ENCODE data around the gene PTPRN2. TPM values are rescaled to one million over a fixed set of nuclear protein-coding genes. Genes with fewer than 3 reads are reported as not detected.

Gene PTPRN2
- total and polyA plus RNA-seq, 2 of the 13 experiments (the other 11 are each of a cell fraction or from before 2014, with no cell fraction given): 2.5 to 24.2 TPM

- TF ChIP-seq FUBP1 (CRISPR knock-in tag; IDR thresholded peaks at IDR 0.05; ENCODE audit: borderline replicate concordance) (no peak), ZNF562 (CRISPR knock-in tag; IDR thresholded peaks at IDR 0.05; ENCODE audit: borderline replicate concordance) (no peak), NFE2L1 (CRISPR knock-in tag; IDR thresholded peaks at IDR 0.05; ENCODE audit: borderline replicate concordance) (0 out of 2 replicates have a peak, but pooled peaks have one; percentile 34)
Observed at GRCh38 chr7:158394936-158395335, 192.7 kb downstream of the PTPRN2 start (continued).

- no peaks in the 10 kb centered on the region; a peak in 1 of 5 replicates for H3K36me3 ChIP-seq (replicated peaks in 1 of 2; ENCODE audit: control insufficient read depth in 1 of 2, insufficient read depth in 2 of 2, low read length in 2 of 2)
- no peak overlapping the region for H3K27ac ChIP-seq (ENCODE audit: extremely low read length, insufficient read depth, low read length)
- in situ Hi-C loops (cut with HindIII; ENCODE audit: extremely low pct_ligation_motif_present, low pct_unique_long_range_greater_than_20kb): no loop called here
- POLR2A ChIA-PET: no interaction called here
- no peak for ATAC-seq
- peaks cover 6% of the 10 kb centered on the region; the same call in 1 of the 2 replicates for H3K9me3 ChIP-seq (ENCODE audit: low read length)
- BruUV-seq (replicated peaks): no TSS peak
- 77% methylated on average over 11 of the region's 16 CpGs for WGBS (ENCODE audit: low lambda C conversion rate)
- H4K20me1 ChIP-seq (ENCODE audit: insufficient read depth, low read length): peaks cover 83% of the 10 kb centered on the region
- no peak overlapping the region for H3K4me2 ChIP-seq (ENCODE audit: low read depth, low read length)
- CTCF ChIA-PET (ENCODE audit: low intra/inter-chr PET ratio, low total read pairs): no interaction called here
- peaks cover 31% of the 10 kb centered on the region for H3K4me1 ChIP-seq (ENCODE audit: insufficient read depth, low read length)
- H2AFZ ChIP-seq (ENCODE audit: low read length): no peak overlapping the region
- H3K27me3 ChIP-seq (ENCODE audit: control insufficient read depth in 1 of 2, insufficient read depth in 2 of 2, low read length in 2 of 2): no peaks in the 10 kb centered on the region
- intact Hi-C loops (cut with micrococcal nuclease; ENCODE audit: unreplicated experiment): no loop called here
- H3K4me3 ChIP-seq (replicated peaks in 1 of 3; ENCODE audit: insufficient read depth in 1 of 3, low read depth in 2 of 3, low read length in 3 of 3): no peak overlapping the region
- no peak for FAIRE-seq
- H3K9ac ChIP-seq (ENCODE audit: insufficient read depth, low read depth, low read length): no peak overlapping the region
- no peaks in the 10 kb centered on the region for H3K79me2 ChIP-seq (ENCODE audit: insufficient read depth, low read length)
- DNase-seq (ENCODE audit: low spot score): no peak
- TF ChIP-seq PCBP2 (optimal IDR thresholded peaks at IDR 0.05; ENCODE audit: low read depth, low read length, poor library complexity, severe bottlenecking) (no peak), NBN (conservative IDR thresholded peaks at IDR 0.05) (no peak), ZFY (CRISPR knock-in tag; IDR thresholded peaks at IDR 0.05) (no peak), ZBTB1 (CRISPR knock-in tag; IDR thresholded peaks at IDR 0.05; ENCODE audit: borderline replicate concordance) (no peak), ADNP (CRISPR knock-in tag; IDR thresholded peaks at IDR 0.05) (no peak), ZNF710 (CRISPR knock-in tag; IDR thresholded peaks at IDR 0.05; ENCODE audit: borderline replicate concordance) (no peak), ZNF713 (CRISPR knock-in tag; IDR thresholded peaks at IDR 0.05) (no peak), ZNF333 (CRISPR knock-in tag; IDR thresholded peaks at IDR 0.05; ENCODE audit: borderline replicate concordance) (no peak), HNF1B (CRISPR knock-in tag; IDR thresholded peaks at IDR 0.05) (no peak), BATF2 (CRISPR knock-in tag; IDR thresholded peaks at IDR 0.05) (no peak), ZNF562 (CRISPR knock-in tag; IDR thresholded peaks at IDR 0.05; ENCODE audit: borderline replicate concordance) (no peak), HMG20B (CRISPR knock-in tag; conservative IDR thresholded peaks at IDR 0.05) (no peak)
Observed at GRCh38 chr7:158393926-158394625, 193.5 kb downstream of the PTPRN2 start.
